ENCODE results near the gene INA.

DNA sequence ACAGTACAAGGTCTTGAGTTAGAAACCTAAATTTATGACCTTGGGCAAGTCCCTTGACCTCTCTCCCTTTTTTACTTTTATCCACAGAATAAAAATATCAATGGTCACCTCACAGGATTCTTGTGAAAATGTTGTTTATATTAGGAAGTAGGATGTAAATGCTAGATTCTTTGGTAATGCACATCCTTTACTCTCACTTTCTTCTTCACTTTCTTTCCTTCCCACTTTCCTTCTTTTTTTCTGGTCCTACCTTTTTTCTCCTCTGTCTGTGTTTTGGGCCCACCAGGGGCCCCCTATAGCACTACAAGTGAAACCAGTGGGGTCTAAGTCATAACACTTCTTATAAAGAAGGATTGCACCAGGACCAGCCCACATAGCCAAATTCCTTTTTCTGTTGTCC is 19.1 kb upstream of the INA start:
- TF ChIP-seq, protein P1, sequence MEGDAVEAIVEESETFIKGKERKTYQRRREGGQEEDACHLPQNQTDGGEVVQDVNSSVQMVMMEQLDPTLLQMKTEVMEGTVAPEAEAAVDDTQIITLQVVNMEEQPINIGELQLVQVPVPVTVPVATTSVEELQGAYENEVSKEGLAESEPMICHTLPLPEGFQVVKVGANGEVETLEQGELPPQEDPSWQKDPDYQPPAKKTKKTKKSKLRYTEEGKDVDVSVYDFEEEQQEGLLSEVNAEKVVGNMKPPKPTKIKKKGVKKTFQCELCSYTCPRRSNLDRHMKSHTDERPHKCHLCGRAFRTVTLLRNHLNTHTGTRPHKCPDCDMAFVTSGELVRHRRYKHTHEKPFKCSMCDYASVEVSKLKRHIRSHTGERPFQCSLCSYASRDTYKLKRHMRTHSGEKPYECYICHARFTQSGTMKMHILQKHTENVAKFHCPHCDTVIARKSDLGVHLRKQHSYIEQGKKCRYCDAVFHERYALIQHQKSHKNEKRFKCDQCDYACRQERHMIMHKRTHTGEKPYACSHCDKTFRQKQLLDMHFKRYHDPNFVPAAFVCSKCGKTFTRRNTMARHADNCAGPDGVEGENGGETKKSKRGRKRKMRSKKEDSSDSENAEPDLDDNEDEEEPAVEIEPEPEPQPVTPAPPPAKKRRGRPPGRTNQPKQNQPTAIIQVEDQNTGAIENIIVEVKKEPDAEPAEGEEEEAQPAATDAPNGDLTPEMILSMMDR (IDR thresholded peaks at IDR 0.05 in 2 of 3, conservative IDR thresholded peaks at IDR 0.05 in 1 of 3; ENCODE audit: borderline replicate concordance in 1 of 3, insufficient read depth in 1 of 3, low read depth in 2 of 3, low read length in 2 of 3) = no peak
- no peak for TF ChIP-seq POLR2AphosphoS5 (IDR thresholded peaks at IDR 0.05; ENCODE audit: low read depth, low read length)
- TF ChIP-seq, protein P2, sequence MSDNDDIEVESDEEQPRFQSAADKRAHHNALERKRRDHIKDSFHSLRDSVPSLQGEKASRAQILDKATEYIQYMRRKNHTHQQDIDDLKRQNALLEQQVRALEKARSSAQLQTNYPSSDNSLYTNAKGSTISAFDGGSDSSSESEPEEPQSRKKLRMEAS (IDR thresholded peaks at IDR 0.05) = no peak
- no peak for TF ChIP-seq EGR1 (IDR thresholded peaks at IDR 0.05; ENCODE audit: low read depth)
- no peak for TF ChIP-seq POLR2A (IDR thresholded peaks at IDR 0.05; ENCODE audit: borderline replicate concordance, extremely low read depth, insufficient read depth, insufficient read length)

Data from HCT116 (cell line).